ENCODE measurements around the gene ECE1. TPM values are rescaled to one million over a fixed set of nuclear protein-coding genes. Genes with fewer than 3 reads are reported as not detected.
A peak's percentile ranks its signal among the peaks of the same experiment; 100 is the strongest.

ECE1 gene
- total RNA-seq, 1 donor from 2014 or later: 15.2 TPM

GRCh38 chr1:21244986-21245687 lies 45.1 kb downstream of the ECE1 start:
- H3K27me3 Mint-ChIP-seq (ENCODE audit: insufficient read depth, low read depth): no peaks in the 10 kb centered on the region
- H3K4me3 Mint-ChIP-seq: no peak overlapping the region
- Histone ChIP-seq H3K4me3 (no peak overlapping the region), H3K4me1 (peaks cover 3% of the 10 kb centered on the region), H3K27me3 (no peaks in the 10 kb centered on the region), H2AFZ (replicated peaks) (no peak overlapping the region), H3K9me3 (ENCODE audit: low read depth) (no peaks in the 10 kb centered on the region), H4K20me1 (ENCODE audit: low read depth) (no peaks in the 10 kb centered on the region), H3K79me2 (ENCODE audit: low read depth) (no peaks in the 10 kb centered on the region), H3F3A (ENCODE audit: low read depth) (no peaks in the 10 kb centered on the region), H3K9ac (no peak overlapping the region), H3K4me2 (no peak overlapping the region), H3K27ac (no peak overlapping the region), H3K36me3 (no peaks in the 10 kb centered on the region)
- TF ChIP-seq EZH2phosphoT487 (IDR thresholded peaks at IDR 0.05) (no peak), EZH2 (IDR thresholded peaks at IDR 0.05) (no peak)
- TF ChIP-seq, protein P1, sequence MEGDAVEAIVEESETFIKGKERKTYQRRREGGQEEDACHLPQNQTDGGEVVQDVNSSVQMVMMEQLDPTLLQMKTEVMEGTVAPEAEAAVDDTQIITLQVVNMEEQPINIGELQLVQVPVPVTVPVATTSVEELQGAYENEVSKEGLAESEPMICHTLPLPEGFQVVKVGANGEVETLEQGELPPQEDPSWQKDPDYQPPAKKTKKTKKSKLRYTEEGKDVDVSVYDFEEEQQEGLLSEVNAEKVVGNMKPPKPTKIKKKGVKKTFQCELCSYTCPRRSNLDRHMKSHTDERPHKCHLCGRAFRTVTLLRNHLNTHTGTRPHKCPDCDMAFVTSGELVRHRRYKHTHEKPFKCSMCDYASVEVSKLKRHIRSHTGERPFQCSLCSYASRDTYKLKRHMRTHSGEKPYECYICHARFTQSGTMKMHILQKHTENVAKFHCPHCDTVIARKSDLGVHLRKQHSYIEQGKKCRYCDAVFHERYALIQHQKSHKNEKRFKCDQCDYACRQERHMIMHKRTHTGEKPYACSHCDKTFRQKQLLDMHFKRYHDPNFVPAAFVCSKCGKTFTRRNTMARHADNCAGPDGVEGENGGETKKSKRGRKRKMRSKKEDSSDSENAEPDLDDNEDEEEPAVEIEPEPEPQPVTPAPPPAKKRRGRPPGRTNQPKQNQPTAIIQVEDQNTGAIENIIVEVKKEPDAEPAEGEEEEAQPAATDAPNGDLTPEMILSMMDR (IDR thresholded peaks at IDR 0.05): peak; percentile 58
- DNase-seq (ENCODE audit: low spot score): peak; percentile 33
- H3K27ac Mint-ChIP-seq: peak overlapping the region; percentile 66
- H3K4me1 Mint-ChIP-seq: peaks cover 10% of the 10 kb centered on the region
- H3K36me3 Mint-ChIP-seq: peaks cover 12% of the 10 kb centered on the region
- H3K9me3 Mint-ChIP-seq: no peaks in the 10 kb centered on the region

GRCh38 chr1:21244154-21244553 lies 46.1 kb downstream of the ECE1 start:
- Mint-ChIP-seq H3K4me1 (peaks cover 14% of the 10 kb centered on the region), H3K27ac (no peak overlapping the region), H3K4me3 (no peak overlapping the region), H3K27me3 (ENCODE audit: insufficient read depth, low read depth) (no peaks in the 10 kb centered on the region), H3K9me3 (no peaks in the 10 kb centered on the region), H3K36me3 (peaks cover 10% of the 10 kb centered on the region)
- Histone ChIP-seq H3K9me3 (ENCODE audit: low read depth) (no peaks in the 10 kb centered on the region), H3K79me2 (ENCODE audit: low read depth) (no peaks in the 10 kb centered on the region), H3K4me2 (no peak overlapping the region), H3K4me1 (peaks cover 3% of the 10 kb centered on the region), H4K20me1 (ENCODE audit: low read depth) (peaks cover under 1% of the 10 kb centered on the region), H3F3A (ENCODE audit: low read depth) (peaks cover 5% of the 10 kb centered on the region), H2AFZ (replicated peaks) (no peak overlapping the region), H3K27ac (no peak overlapping the region), H3K36me3 (no peaks in the 10 kb centered on the region), H3K9ac (no peak overlapping the region), H3K27me3 (no peaks in the 10 kb centered on the region), H3K4me3 (no peak overlapping the region)
- no peak for TF ChIP-seq EZH2 (IDR thresholded peaks at IDR 0.05)
- TF ChIP-seq, protein P1 (IDR thresholded peaks at IDR 0.05): no peak
- no peak for TF ChIP-seq EZH2phosphoT487 (IDR thresholded peaks at IDR 0.05)
- no peak for DNase-seq (ENCODE audit: low spot score)

GRCh38 chr1:21242846-21243245 lies 47.4 kb downstream of the ECE1 start:
- DNase-seq (ENCODE audit: low spot score): no peak
- H3K27ac Mint-ChIP-seq: no peak overlapping the region
- no peaks in the 10 kb centered on the region for H3K9me3 Mint-ChIP-seq
- Histone ChIP-seq H3K4me2 (no peak overlapping the region), H3K9ac (no peak overlapping the region), H3K9me3 (ENCODE audit: low read depth) (no peaks in the 10 kb centered on the region), H3K4me1 (peaks cover 14% of the 10 kb centered on the region), H3K36me3 (no peaks in the 10 kb centered on the region), H2AFZ (replicated peaks) (no peak overlapping the region), H3F3A (ENCODE audit: low read depth) (peaks cover 18% of the 10 kb centered on the region), H3K27ac (no peak overlapping the region), H3K27me3 (no peaks in the 10 kb centered on the region), H4K20me1 (ENCODE audit: low read depth) (peaks cover 13% of the 10 kb centered on the region), H3K4me3 (no peak overlapping the region), H3K79me2 (ENCODE audit: low read depth) (no peaks in the 10 kb centered on the region)
- no peak overlapping the region for H3K4me3 Mint-ChIP-seq
- H3K4me1 Mint-ChIP-seq: peaks cover 25% of the 10 kb centered on the region
- no peaks in the 10 kb centered on the region for H3K27me3 Mint-ChIP-seq (ENCODE audit: insufficient read depth, low read depth)
- TF ChIP-seq, protein P1 (IDR thresholded peaks at IDR 0.05): no peak
- TF ChIP-seq EZH2phosphoT487 (IDR thresholded peaks at IDR 0.05): no peak
- TF ChIP-seq EZH2 (IDR thresholded peaks at IDR 0.05): no peak
- H3K36me3 Mint-ChIP-seq: peaks cover 10% of the 10 kb centered on the region
